IMR-90 (cell line): ENCODE results near the gene E2F4. TPM values are rescaled to one million over a fixed set of nuclear protein-coding genes. Genes with fewer than 3 reads are reported as not detected.

Experiments
- ATAC-seq: fragments of 200-7000 bp; cut with Tn5 transposase; 2 replicates; pipeline ENCODE4 v1.9.1; 2020; ENCODE audit warnings: low read depth, mild to moderate bottlenecking, moderate library complexity
- BruUV-seq: library from RNA; stranded (reverse); fragments of 400-500 nt; replicated peaks from 2 replicates; lab custom pipeline; 2021; lab: Mats Ljungman, UMichigan
- CTCF ChIA-PET: fragments of 300-600 bp; formaldehyde crosslinking; extraction: SDS; loops from one replicate; lab custom pipeline; 2021; ENCODE audit warnings: antibody characterized with exemption; lab: Yijun Ruan, JAX
- POLR2A ChIA-PET: fragments of 300-600 bp; sonication (Branson Sonifier 250); formaldehyde crosslinking; loops from one replicate; lab custom pipeline; 2022; ENCODE audit warnings: antibody characterized with exemption; ENCODE audit not compliant: unreplicated experiment; lab: Charles Lee
- DNase-seq: peaks from one replicate; pipeline ENCODE4 v3.0.0; 2013
- H2AFZ ChIP-seq: replicated peaks from 2 replicates; pipeline ENCODE3; 2013; ENCODE audit warnings: low read length, mild to moderate bottlenecking; ENCODE audit not compliant: poor library complexity
- H2AK5ac ChIP-seq: 2 replicates; pipeline ENCODE4 v1.6.1; 2013; ENCODE audit warnings: low read depth, low read length, inconsistent platforms
- H2AK9ac ChIP-seq: replicated peaks from 2 replicates; pipeline ENCODE3; 2013; ENCODE audit warnings: mild to moderate bottlenecking, low read depth, low read length, moderate library complexity; ENCODE audit not compliant: poor library complexity
- H2BK120ac ChIP-seq: 2 replicates; pipeline ENCODE4 v1.6.1; 2013; ENCODE audit warnings: low read depth, low read length, inconsistent platforms
- H2BK15ac ChIP-seq: 3 replicates; pipeline ENCODE4 v1.6.1; 2013; ENCODE audit warnings: low read depth, low read length, inconsistent platforms
- H2BK20ac ChIP-seq: 2 replicates; pipeline ENCODE4 v1.6.1; 2013; ENCODE audit warnings: low read depth, mild to moderate bottlenecking, inconsistent platforms, low read length, moderate library complexity
- H2BK5ac ChIP-seq: 2 replicates; pipeline ENCODE4 v1.6.1; 2013; ENCODE audit warnings: mild to moderate bottlenecking, low read depth, low read length, inconsistent platforms; ENCODE audit not compliant: poor library complexity, severe bottlenecking
- H3K14ac ChIP-seq: replicated peaks from 2 replicates; pipeline ENCODE4 v1.6.1; 2013; ENCODE audit warnings: low read depth, low read length, inconsistent platforms
- H3K18ac ChIP-seq: 2 replicates; pipeline ENCODE4 v1.6.1; 2013; ENCODE audit warnings: low read depth, low read length, control low read depth
- H3K23ac ChIP-seq: 2 replicates; pipeline ENCODE4 v1.6.1; 2013; ENCODE audit warnings: low read depth, low read length, inconsistent platforms
- H3K27ac ChIP-seq: 2 replicates; pipeline ENCODE4 v1.5.1; 2013; ENCODE audit warnings: mild to moderate bottlenecking, control low read depth, low read length; ENCODE audit not compliant: insufficient read depth
- H3K27me3 ChIP-seq: 2 replicates; pipeline ENCODE4 v1.6.1; 2013; ENCODE audit warnings: low read length; ENCODE audit not compliant: control insufficient read depth, insufficient read depth
- H3K36me3 ChIP-seq: 2 replicates; pipeline ENCODE4 v1.6.1; 2013; ENCODE audit warnings: low read length, mixed read lengths; ENCODE audit not compliant: control insufficient read depth, insufficient read depth
- H3K4ac ChIP-seq: 2 replicates; pipeline ENCODE4 v1.6.1; 2013; ENCODE audit warnings: low read depth, low read length, inconsistent platforms
- H3K4me1 ChIP-seq: 2 replicates; pipeline ENCODE4 v1.6.1; 2013; ENCODE audit warnings: low read length, mixed read lengths; ENCODE audit not compliant: control insufficient read depth, insufficient read depth
- H3K4me2 ChIP-seq: 2 replicates; pipeline ENCODE4 v1.6.1; 2013; ENCODE audit warnings: low read depth, mild to moderate bottlenecking, control low read depth, low read length, moderate library complexity
- H3K4me3 ChIP-seq: 2 replicates; pipeline ENCODE4 v1.5.1; 2013; ENCODE audit warnings: low read depth, mild to moderate bottlenecking, control low read depth, low read length, moderate library complexity; ENCODE audit not compliant: insufficient read depth
- H3K56ac ChIP-seq: 2 replicates; pipeline ENCODE4 v1.6.1; 2013; ENCODE audit warnings: low read length, inconsistent platforms; ENCODE audit not compliant: insufficient read depth; ENCODE audit errors: extremely low read depth
- H3K79me1 ChIP-seq, 2 experiments: 2 replicates each; pipeline ENCODE4 v1.6.1; 2013; ENCODE audit warnings: low read length in 2 of 2, inconsistent platforms in 1 of 2, low read depth in 1 of 2
- H3K9ac ChIP-seq: 2 replicates; pipeline ENCODE4 v1.6.1; 2013; ENCODE audit warnings: low read depth, low read length, control low read depth
- H3K9me1 ChIP-seq: 2 replicates; pipeline ENCODE4 v1.6.1; 2013; ENCODE audit warnings: low read length, inconsistent platforms; ENCODE audit not compliant: insufficient read depth
- H3K9me3 ChIP-seq: 2 replicates; pipeline ENCODE4 v1.6.1; 2013; ENCODE audit warnings: low read length; ENCODE audit not compliant: control insufficient read depth, insufficient read depth
- H4K20me1 ChIP-seq: 2 replicates; pipeline ENCODE4 v1.6.1; 2013; ENCODE audit warnings: low read length, inconsistent platforms; ENCODE audit not compliant: insufficient read depth
- H4K5ac ChIP-seq: 2 replicates; pipeline ENCODE4 v1.6.1; 2013; ENCODE audit warnings: mild to moderate bottlenecking, low read depth, low read length, control low read depth
- H4K8ac ChIP-seq, 2 experiments: 2 replicates each; pipeline ENCODE4 v1.6.1; 2013; ENCODE audit warnings: low read depth in 2 of 2, low read length in 2 of 2, control low read depth in 1 of 2, inconsistent platforms in 1 of 2
- H4K91ac ChIP-seq: 2 replicates; pipeline ENCODE4 v1.6.1; 2013; ENCODE audit warnings: low read depth, low read length, inconsistent platforms; ENCODE audit not compliant: insufficient read depth
- CEBPB ChIP-seq: IDR thresholded peaks from 2 replicates; pipeline ENCODE4 v1.6.1; 2012; ENCODE audit warnings: low read depth, low read length, improper control_type of control experiment
- FOS ChIP-seq: fragments of 150-350 bp; IDR thresholded peaks from 2 replicates; pipeline ENCODE4 v1.6.1; 2016; ENCODE audit warnings: low read depth, low read length
- MAZ ChIP-seq: IDR thresholded peaks from 2 replicates; pipeline ENCODE4 v1.6.1; 2012; ENCODE audit warnings: low read depth, mild to moderate bottlenecking, low read length, improper control_type of control experiment, moderate library complexity, borderline replicate concordance
- NFE2L2 ChIP-seq: fragments of 150-350 bp; IDR thresholded peaks from 2 replicates; pipeline ENCODE4 v1.6.1; 2016; ENCODE audit warnings: low read depth, mild to moderate bottlenecking, low read length
- POLR2A ChIP-seq: IDR thresholded peaks from 2 replicates; pipeline ENCODE4 v1.6.1; 2012; ENCODE audit warnings: mild to moderate bottlenecking, low read depth, low read length
- RAD21 ChIP-seq: IDR thresholded peaks from 2 replicates; pipeline ENCODE4 v1.6.1; 2012; ENCODE audit warnings: low read length, improper control_type of control experiment
- RCOR1 ChIP-seq: IDR thresholded peaks from 2 replicates; pipeline ENCODE4 v1.6.1; 2012; ENCODE audit warnings: mild to moderate bottlenecking, low read length, improper control_type of control experiment; ENCODE audit not compliant: insufficient replicate concordance
- RFX5 ChIP-seq: IDR thresholded peaks from 2 replicates; pipeline ENCODE4 v1.8.0; 2012; ENCODE audit warnings: low read depth, mild to moderate bottlenecking, low read length, moderate library complexity
- SMC3 ChIP-seq: fragments of 150-350 bp; IDR thresholded peaks from 2 replicates; pipeline ENCODE4 v1.6.1; 2016; ENCODE audit warnings: low read depth, mild to moderate bottlenecking, antibody characterized with exemption, low read length, moderate library complexity
- WGBS, 2 experiments: methylation state at CpG; one replicate each; pipeline versions ENCODE4 v1.1.5 to v1.1.7; 2013; ENCODE audit warnings: missing lambda C conversion rate in 2 of 2; ENCODE audit not compliant: insufficient read length in 1 of 2; ENCODE audit errors: extremely low coverage in 2 of 2; 5-methylcytosine and 5-hydroxymethylcytosine counted together
- dilution Hi-C: fragments of 300-500 bp; cut with HindIII; formaldehyde crosslinking; loops from one replicate; pipeline ENCODE4 v1.14.3; 2018; ENCODE audit warnings: low sequenced_read_pairs; ENCODE audit not compliant: unreplicated experiment
- in situ Hi-C: fragments of 300-500 bp; cut with MboI; formaldehyde crosslinking; loops from 3 replicates; pipeline ENCODE4 v1.14.3; 2019; ENCODE audit warnings: low sequenced_read_pairs, inconsistent platforms, mixed read lengths
- intact Hi-C: fragments of 100-400 bp; cut with micrococcal nuclease; formaldehyde crosslinking; loops from 2 replicates; pipeline ENCODE4 v1.10.0; 2022
- polyA plus RNA-seq, 3 experiments: library from polyadenylated mRNA; depleted of rRNA; stranded (reverse); fragments of >200 nt; gene quantifications; 2 replicates each; pipeline ENCODE4 v1.2.3, GENCODE V29; 2012; ENCODE audit warnings: low replicate concordance in 1 of 3
- total RNA-seq: library from RNA; depleted of rRNA; stranded (reverse); fragments of >200 nt; gene quantifications from 2 replicates; pipeline ENCODE4 v1.2.3, GENCODE V29; 2012
- TF ChIP-seq, protein P1 (sequence below): fragments of 150-350 bp; IDR thresholded peaks from 2 replicates; pipeline ENCODE4 v1.6.1; 2017; ENCODE audit warnings: mild to moderate bottlenecking, antibody characterized with exemption, low read length, low read depth
- TF ChIP-seq, protein P2 (sequence below): conservative IDR thresholded peaks from 2 replicates; pipeline ENCODE4 v1.5.1; 2012; ENCODE audit warnings: mild to moderate bottlenecking, low read depth, low read length, improper control_type of control experiment
- TF ChIP-seq, protein P3 (sequence below): fragments of 150-350 bp; IDR thresholded peaks from 2 replicates; pipeline ENCODE4 v1.6.1; 2016; ENCODE audit warnings: low read depth, mild to moderate bottlenecking, low read length, moderate library complexity, borderline replicate concordance

The E2F4 gene
- total and polyA plus RNA-seq, 2 of the 4 experiments (the other 2 are of a cell fraction), result 63.4 to 103 TPM

DNA sequence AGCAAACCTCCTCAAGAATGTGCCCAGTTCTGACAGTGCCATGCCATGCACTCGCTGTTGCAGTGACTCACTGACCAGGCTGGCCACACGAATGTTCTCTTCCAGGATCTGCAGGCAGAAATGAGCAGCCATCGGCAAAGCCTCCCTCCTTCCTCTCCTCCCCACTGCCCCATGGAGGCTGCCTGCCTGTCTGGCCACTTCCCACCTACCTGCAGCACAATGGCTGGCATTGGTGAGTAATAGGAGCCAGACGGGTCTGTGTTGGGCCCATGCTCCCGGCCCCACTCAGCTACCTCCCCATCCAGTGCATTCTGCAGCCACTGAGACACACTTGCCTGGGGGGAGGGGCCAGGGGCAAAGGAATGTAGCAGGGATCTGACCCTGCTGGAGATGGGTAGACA lies 5.4 kb upstream of the E2F4 start:
- no TSS peak for BruUV-seq
- peaks cover 20% of the 10 kb centered on the region for H3K9me1 ChIP-seq
- H3K23ac ChIP-seq, result no peak overlapping the region
- H3K9me3 ChIP-seq, result no peaks in the 10 kb centered on the region
- DNase-seq (no peak), ATAC-seq (no peak)
- H3K27ac ChIP-seq, result no peak overlapping the region
- H4K5ac ChIP-seq, result no peak overlapping the region
- peaks cover 6% of the 10 kb centered on the region for H4K20me1 ChIP-seq
- H3K27me3 ChIP-seq, result no peaks in the 10 kb centered on the region
- H2AFZ ChIP-seq, result peak overlapping the region; percentile 23
- H3K36me3 ChIP-seq, result no peaks in the 10 kb centered on the region
- H3K18ac ChIP-seq, result no peak overlapping the region
- H3K4ac ChIP-seq, result no peak overlapping the region
- H3K4me2 ChIP-seq, result 0 out of 2 replicates have a peak overlapping the region, but pooled peaks have one; percentile 9
- dilution Hi-C loops, result no loop called here
- CTCF ChIA-PET, result no interaction called here
- no peak overlapping the region for H4K8ac ChIP-seq
- peaks cover 13% of the 10 kb centered on the region for H3K4me1 ChIP-seq
- no peak overlapping the region for H2AK5ac ChIP-seq
- H2BK15ac ChIP-seq, result no peak overlapping the region
- TF ChIP-seq, protein P1, sequence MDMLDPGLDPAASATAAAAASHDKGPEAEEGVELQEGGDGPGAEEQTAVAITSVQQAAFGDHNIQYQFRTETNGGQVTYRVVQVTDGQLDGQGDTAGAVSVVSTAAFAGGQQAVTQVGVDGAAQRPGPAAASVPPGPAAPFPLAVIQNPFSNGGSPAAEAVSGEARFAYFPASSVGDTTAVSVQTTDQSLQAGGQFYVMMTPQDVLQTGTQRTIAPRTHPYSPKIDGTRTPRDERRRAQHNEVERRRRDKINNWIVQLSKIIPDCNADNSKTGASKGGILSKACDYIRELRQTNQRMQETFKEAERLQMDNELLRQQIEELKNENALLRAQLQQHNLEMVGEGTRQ, result no peak
- TF ChIP-seq RCOR1 (no peak), MAZ (no peak), CEBPB (no peak), POLR2A (no peak), NFE2L2 (no peak), FOS (no peak), RAD21 (no peak), RFX5 (no peak), SMC3 (no peak)
- TF ChIP-seq, protein P2, sequence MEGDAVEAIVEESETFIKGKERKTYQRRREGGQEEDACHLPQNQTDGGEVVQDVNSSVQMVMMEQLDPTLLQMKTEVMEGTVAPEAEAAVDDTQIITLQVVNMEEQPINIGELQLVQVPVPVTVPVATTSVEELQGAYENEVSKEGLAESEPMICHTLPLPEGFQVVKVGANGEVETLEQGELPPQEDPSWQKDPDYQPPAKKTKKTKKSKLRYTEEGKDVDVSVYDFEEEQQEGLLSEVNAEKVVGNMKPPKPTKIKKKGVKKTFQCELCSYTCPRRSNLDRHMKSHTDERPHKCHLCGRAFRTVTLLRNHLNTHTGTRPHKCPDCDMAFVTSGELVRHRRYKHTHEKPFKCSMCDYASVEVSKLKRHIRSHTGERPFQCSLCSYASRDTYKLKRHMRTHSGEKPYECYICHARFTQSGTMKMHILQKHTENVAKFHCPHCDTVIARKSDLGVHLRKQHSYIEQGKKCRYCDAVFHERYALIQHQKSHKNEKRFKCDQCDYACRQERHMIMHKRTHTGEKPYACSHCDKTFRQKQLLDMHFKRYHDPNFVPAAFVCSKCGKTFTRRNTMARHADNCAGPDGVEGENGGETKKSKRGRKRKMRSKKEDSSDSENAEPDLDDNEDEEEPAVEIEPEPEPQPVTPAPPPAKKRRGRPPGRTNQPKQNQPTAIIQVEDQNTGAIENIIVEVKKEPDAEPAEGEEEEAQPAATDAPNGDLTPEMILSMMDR, result no peak
- TF ChIP-seq, protein P3, sequence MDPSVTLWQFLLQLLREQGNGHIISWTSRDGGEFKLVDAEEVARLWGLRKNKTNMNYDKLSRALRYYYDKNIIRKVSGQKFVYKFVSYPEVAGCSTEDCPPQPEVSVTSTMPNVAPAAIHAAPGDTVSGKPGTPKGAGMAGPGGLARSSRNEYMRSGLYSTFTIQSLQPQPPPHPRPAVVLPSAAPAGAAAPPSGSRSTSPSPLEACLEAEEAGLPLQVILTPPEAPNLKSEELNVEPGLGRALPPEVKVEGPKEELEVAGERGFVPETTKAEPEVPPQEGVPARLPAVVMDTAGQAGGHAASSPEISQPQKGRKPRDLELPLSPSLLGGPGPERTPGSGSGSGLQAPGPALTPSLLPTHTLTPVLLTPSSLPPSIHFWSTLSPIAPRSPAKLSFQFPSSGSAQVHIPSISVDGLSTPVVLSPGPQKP, result no peak
- H2BK120ac ChIP-seq, result no peak overlapping the region
- no peak overlapping the region for H2BK20ac ChIP-seq
- POLR2A ChIA-PET, result no interaction called here
- no peak overlapping the region for H3K14ac ChIP-seq
- no peak overlapping the region for H3K56ac ChIP-seq
- no peak overlapping the region for H2BK5ac ChIP-seq
- H3K79me1 ChIP-seq, result peaks cover 13 to 17% of the 10 kb centered on the region in 2 experiments
- WGBS, 2 experiments, result 24% methylated on average over 2 of the region's 5 CpGs; no CpG with 5 or more reads in 1 of the 2 experiments
- H3K4me3 ChIP-seq, result no peak overlapping the region
- no peak overlapping the region for H3K9ac ChIP-seq
- no peak overlapping the region for H4K91ac ChIP-seq
- peak overlapping the region; percentile 29 for H2AK9ac ChIP-seq
- intact Hi-C loops, result loop anchor here (10.0 kb wide), 1 partner anchor 172 kb away; no protein-coding TSS in a partner anchor
- in situ Hi-C loops, result no loop called here
